Peyer's patch (tissue), 4 donors: ENCODE results near the gene CACNB1. TPM values are rescaled to one million over a fixed set of nuclear protein-coding genes. Genes with fewer than 3 reads are reported as not detected.

Experiments used
- DNase-seq, 3 donors: peaks; one replicate each; pipeline ENCODE4 v3.0.0-alpha.2; 2017 to 2019
- H3K27ac ChIP-seq, 4 donors: fragments of 200-600 bp; sonication (generic); one replicate each; pipeline ENCODE4 v1.5.1; 2016 to 2019
- H3K27me3 ChIP-seq, 2 donors: fragments of 200-600 bp; sonication (generic); one replicate each; pipeline ENCODE4 v1.5.1; 2019
- H3K36me3 ChIP-seq, 3 donors: fragments of 200-600 bp; sonication (generic); one replicate each; pipeline ENCODE4 v1.5.1; 2016 to 2019
- H3K4me1 ChIP-seq, 4 donors: fragments of 200-600 bp; sonication (generic); one replicate each; pipeline ENCODE4 v1.5.1; 2016 to 2019
- H3K4me3 ChIP-seq, 4 donors: fragments of 200-600 bp; sonication (generic); 1 replicate in 3 of 4; 2 replicates in 1 of 4; pipeline ENCODE4 v1.5.1; 2016 to 2019; ENCODE audit warnings: mild to moderate bottlenecking in 1 of 4
- H3K9me3 ChIP-seq, 4 donors: fragments of 200-600 bp; sonication (generic); one replicate each; pipeline ENCODE4 v1.5.1; 2016 to 2019; ENCODE audit warnings: mild to moderate bottlenecking in 1 of 4
- POLR2A ChIP-seq, 2 donors: fragments of 450-650 bp; IDR thresholded peaks; one replicate each; pipeline ENCODE4 v1.5.1; 2017; ENCODE audit warnings: antibody characterized with exemption in 2 of 2, mild to moderate bottlenecking in 2 of 2, moderate library complexity in 2 of 2
- total RNA-seq, 4 donors: library from RNA; depleted of rRNA; stranded (reverse); fragments of >200 nt; gene quantifications; one replicate each; pipeline ENCODE4 v1.1.0, GENCODE V29; 2016
- TF ChIP-seq, protein P1 (sequence below), 6 experiments: fragments of 450-650 bp in 4 of 6; fragments of 200-600 bp in 2 of 6; sonication (generic) in 1 of 6; IDR thresholded peaks; one replicate each; pipeline ENCODE4 v1.5.1; 2017 to 2019; ENCODE audit warnings: antibody characterized with exemption in 6 of 6, mild to moderate bottlenecking in 3 of 6, moderate library complexity in 1 of 6

Gene CACNB1
- total RNA-seq, 4 donors from 2014 or later: 2.5 to 5.0 (median 2.8) TPM

DNA sequence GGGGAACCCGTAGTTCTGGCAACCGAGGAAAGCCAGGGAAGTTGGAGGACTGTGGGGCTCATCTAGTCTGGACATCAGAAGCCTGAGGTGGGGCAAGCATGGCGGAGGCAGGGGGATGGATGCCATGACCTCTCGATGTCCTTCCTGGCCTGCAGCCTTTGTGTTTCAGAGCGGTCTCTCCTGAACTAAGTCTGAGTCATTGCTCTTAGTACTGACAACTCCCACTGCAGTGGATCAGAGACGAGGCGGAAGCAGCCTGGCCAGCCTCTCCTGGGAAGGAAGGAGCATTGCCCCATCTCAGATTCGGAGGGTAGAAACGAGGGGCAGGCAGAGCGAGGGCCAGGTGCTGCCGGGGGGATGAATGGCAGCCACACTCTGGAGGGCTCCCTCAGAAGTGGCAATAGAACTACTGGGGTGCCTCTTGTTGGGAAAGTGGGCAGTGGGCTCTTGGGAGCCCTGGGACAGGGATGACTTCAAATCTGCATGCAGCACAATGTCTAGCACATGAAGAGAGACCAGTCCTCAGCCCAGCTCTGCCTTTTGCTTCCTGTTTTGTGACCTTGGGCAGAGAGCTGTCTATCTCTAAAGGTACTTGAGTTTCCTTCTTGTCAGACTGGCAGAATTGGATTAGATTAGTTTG, 31.9 kb upstream of the CACNB1 start:
- DNase-seq: no peak
- no peak overlapping the region for H3K4me3 ChIP-seq
- no peak overlapping the region for H3K27ac ChIP-seq

GRCh38 chr17:39227364-39227919, 30.0 kb upstream of the CACNB1 start:
- H3K9me3 ChIP-seq: no peaks in the 10 kb centered on the region
- no peak for TF ChIP-seq POLR2A (IDR thresholded peaks at IDR 0.05)
- TF ChIP-seq, protein P1, sequence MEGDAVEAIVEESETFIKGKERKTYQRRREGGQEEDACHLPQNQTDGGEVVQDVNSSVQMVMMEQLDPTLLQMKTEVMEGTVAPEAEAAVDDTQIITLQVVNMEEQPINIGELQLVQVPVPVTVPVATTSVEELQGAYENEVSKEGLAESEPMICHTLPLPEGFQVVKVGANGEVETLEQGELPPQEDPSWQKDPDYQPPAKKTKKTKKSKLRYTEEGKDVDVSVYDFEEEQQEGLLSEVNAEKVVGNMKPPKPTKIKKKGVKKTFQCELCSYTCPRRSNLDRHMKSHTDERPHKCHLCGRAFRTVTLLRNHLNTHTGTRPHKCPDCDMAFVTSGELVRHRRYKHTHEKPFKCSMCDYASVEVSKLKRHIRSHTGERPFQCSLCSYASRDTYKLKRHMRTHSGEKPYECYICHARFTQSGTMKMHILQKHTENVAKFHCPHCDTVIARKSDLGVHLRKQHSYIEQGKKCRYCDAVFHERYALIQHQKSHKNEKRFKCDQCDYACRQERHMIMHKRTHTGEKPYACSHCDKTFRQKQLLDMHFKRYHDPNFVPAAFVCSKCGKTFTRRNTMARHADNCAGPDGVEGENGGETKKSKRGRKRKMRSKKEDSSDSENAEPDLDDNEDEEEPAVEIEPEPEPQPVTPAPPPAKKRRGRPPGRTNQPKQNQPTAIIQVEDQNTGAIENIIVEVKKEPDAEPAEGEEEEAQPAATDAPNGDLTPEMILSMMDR (IDR thresholded peaks at IDR 0.05): no peak
- no peak for DNase-seq
- peaks cover 0 to 28% (median 17%) of the 10 kb centered on the region in 4 donors for H3K4me1 ChIP-seq
- no peaks in the 10 kb centered on the region for H3K36me3 ChIP-seq
- peaks cover 0 to 14% of the 10 kb centered on the region in 2 donors for H3K27me3 ChIP-seq
- no peak overlapping the region for H3K27ac ChIP-seq
- no peak overlapping the region for H3K4me3 ChIP-seq

More for the DNA sequence above, 31.9 kb upstream of the CACNB1 start:
- peaks cover 0 to 28% (median 17%) of the 10 kb centered on the region in 4 donors for H3K4me1 ChIP-seq
- TF ChIP-seq, protein P1 (IDR thresholded peaks at IDR 0.05): no peak
- TF ChIP-seq POLR2A (IDR thresholded peaks at IDR 0.05): no peak
- no peaks in the 10 kb centered on the region for H3K9me3 ChIP-seq
- H3K36me3 ChIP-seq: no peaks in the 10 kb centered on the region
- H3K27me3 ChIP-seq: peaks cover 0 to 14% of the 10 kb centered on the region in 2 donors

GRCh38 chr17:39225959-39226683, 28.7 kb upstream of the CACNB1 start:
- H3K9me3 ChIP-seq: no peaks in the 10 kb centered on the region
- TF ChIP-seq POLR2A (IDR thresholded peaks at IDR 0.05): no peak
- TF ChIP-seq, protein P1 (IDR thresholded peaks at IDR 0.05): no peak
- peak in 2 of 3 donors; percentile 38 to 70 for DNase-seq
- H3K4me1 ChIP-seq: peaks cover 0 to 19% (median 14%) of the 10 kb centered on the region in 4 donors
- no peak overlapping the region for H3K27ac ChIP-seq
- peak overlapping the region; percentile 14 to 51 (median 42) for H3K4me3 ChIP-seq
- H3K36me3 ChIP-seq: no peaks in the 10 kb centered on the region
- peaks cover 0 to 14% of the 10 kb centered on the region in 2 donors for H3K27me3 ChIP-seq

DNA sequence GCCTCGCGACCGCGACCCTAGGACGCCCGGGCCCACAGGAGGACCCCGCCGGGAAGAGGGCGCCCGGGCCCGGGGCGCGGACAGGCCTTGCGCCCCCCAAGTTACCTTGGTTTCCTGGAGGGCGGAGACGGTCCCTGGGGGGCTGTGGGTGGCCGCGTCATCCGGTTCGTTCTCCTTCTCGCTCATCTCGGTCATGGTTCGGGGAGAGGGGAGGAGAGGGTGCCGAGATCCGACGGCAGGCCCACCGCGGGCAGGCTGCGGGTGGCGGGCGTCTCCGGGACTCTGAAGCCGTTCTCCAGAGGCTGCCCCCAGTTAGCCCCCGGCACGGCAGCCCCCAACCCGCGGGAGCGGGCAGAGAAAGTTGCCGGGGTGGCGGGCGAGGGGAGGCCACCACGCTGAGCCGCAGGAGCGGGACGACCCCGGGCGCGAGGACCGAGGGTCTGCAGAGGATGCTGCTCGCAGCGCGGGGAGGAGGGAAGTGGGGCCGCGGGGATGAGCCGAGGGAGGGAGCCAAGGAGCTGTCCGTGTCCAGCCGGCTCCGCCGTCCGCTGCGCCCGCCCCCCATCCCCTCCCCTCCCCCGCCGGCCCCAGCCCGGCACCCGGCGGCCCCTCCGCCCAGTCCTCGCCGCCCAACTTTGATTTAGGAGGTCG, 28.0 kb upstream of the CACNB1 start, which contains the start of gene STAC2:
Gene STAC2, minus strand, starts transcription at position 638 of the 651 bp plus-strand sequence. Its CDS starts 443 bp downstream, at position 195.
- TF ChIP-seq POLR2A (IDR thresholded peaks at IDR 0.05): no peak
- TF ChIP-seq, protein P1 (IDR thresholded peaks at IDR 0.05): no peak
- H3K27ac ChIP-seq: peak within 1 kb of the TSS in 1 of 4 donors; percentile 17
- DNase-seq: no peak
- peaks cover 0 to 19% (median 14%) of the 10 kb centered on the region in 4 donors for H3K4me1 ChIP-seq
- H3K36me3 ChIP-seq: no peaks in the 10 kb centered on the region
- no peaks in the 10 kb centered on the region for H3K9me3 ChIP-seq
- peak within 1 kb of the TSS; percentile 14 to 51 (median 42) for H3K4me3 ChIP-seq
- peaks cover 0 to 14% of the 10 kb centered on the region in 2 donors for H3K27me3 ChIP-seq

GRCh38 chr17:39224778-39225307, 27.4 kb upstream of the CACNB1 start:
- peaks cover 0 to 14% of the 10 kb centered on the region in 2 donors for H3K27me3 ChIP-seq
- H3K9me3 ChIP-seq: no peaks in the 10 kb centered on the region
- no peaks in the 10 kb centered on the region for H3K36me3 ChIP-seq
- no peak for DNase-seq
- H3K27ac ChIP-seq: peak overlapping the region in 1 of 4 donors; percentile 17
- H3K4me1 ChIP-seq: peaks cover 0 to 19% (median 14%) of the 10 kb centered on the region in 4 donors
- H3K4me3 ChIP-seq: peak overlapping the region; percentile 14 to 51 (median 42)
- TF ChIP-seq, protein P1 (IDR thresholded peaks at IDR 0.05): no peak
- no peak for TF ChIP-seq POLR2A (IDR thresholded peaks at IDR 0.05)
